Raji (cell line): ENCODE measurements around the gene MTLN.

ENCODE experiments used
- POLR2A ChIP-seq: IDR thresholded peaks from 2 replicates; pipeline ENCODE4 v1.6.1; 2011; ENCODE audit warnings: low read depth, low read length, control low read depth; ENCODE audit not compliant: insufficient read depth

The MTLN gene

GRCh38 chr2:110211938-110212858 is at the start of gene MTLN:
TSS of gene MTLN (minus strand) at chr2:110212547. CDS start at chr2:110212525, 22 bp downstream.
- peak; percentile 76 for TF ChIP-seq POLR2A

GRCh38 chr2:110221938-110222337 is 9.6 kb upstream of the MTLN start:
- no peak for TF ChIP-seq POLR2A

- no peak for TF ChIP-seq POLR2A
These were observed 7.8 kb upstream of the MTLN start for GRCh38 chr2:110220190-110220564.

GRCh38 chr2:110219496-110220189 is 7.3 kb upstream of the MTLN start:
- no peak for TF ChIP-seq POLR2A

- no peak for TF ChIP-seq POLR2A
These were observed 4.5 kb upstream of the MTLN start for GRCh38 chr2:110216803-110217202.

GRCh38 chr2:110216199-110216598 is 3.9 kb upstream of the MTLN start:
- no peak for TF ChIP-seq POLR2A

- no peak for TF ChIP-seq POLR2A
These were observed 3.3 kb upstream of the MTLN start for GRCh38 chr2:110215566-110216158.

- no peak for TF ChIP-seq POLR2A
These were observed 2.7 kb upstream of the MTLN start for GRCh38 chr2:110215091-110215490.

- no peak for TF ChIP-seq POLR2A
These were observed 6.5 kb downstream of the MTLN start for GRCh38 chr2:110205660-110206455.

GRCh38 chr2:110204408-110205385 is 7.7 kb downstream of the MTLN start, which contains the start of gene NPHP1:
TSS of gene NPHP1 (minus strand) at chr2:110205013. CDS start at chr2:110204968, 45 bp downstream.
- TF ChIP-seq POLR2A, result peak; percentile 66; the same call in 1 of the 2 replicates

GRCh38 chr2:110198016-110198415 is 14.3 kb downstream of the MTLN start:
- TF ChIP-seq POLR2A, result no peak

- no peak for TF ChIP-seq POLR2A
These were observed 14.9 kb downstream of the MTLN start for GRCh38 chr2:110197452-110197851.

- no peak for TF ChIP-seq POLR2A
These were observed 29.9 kb downstream of the MTLN start for GRCh38 chr2:110182449-110182848.

GRCh38 chr2:110180036-110180435 is 32.3 kb downstream of the MTLN start:
- TF ChIP-seq POLR2A, result no peak

GRCh38 chr2:110173523-110173922 is 38.8 kb downstream of the MTLN start:
- no peak for TF ChIP-seq POLR2A
